SK-N-SH (cell line): ENCODE results near the gene GNPTAB. TPM values are rescaled to one million over a fixed set of nuclear protein-coding genes. Genes with fewer than 3 reads are reported as not detected.

Experiments
- CTCF ChIA-PET: fragments of 300-600, 350-600 bp; formaldehyde crosslinking; extraction: SDS; loops from one replicate; lab custom pipeline; 2021; lab: Yijun Ruan, JAX
- POLR2A ChIA-PET: fragments of 350-600 bp; sonication (Branson Sonifier 250); formaldehyde crosslinking; extraction: SDS; loops from one replicate; lab custom pipeline; 2020; ENCODE audit warnings: antibody characterized with exemption, inconsistent platforms; lab: Yijun Ruan, JAX
- DNase-seq: peaks from one replicate; pipeline ENCODE4 v3.0.0; 2012
- H2AFZ ChIP-seq: fragments of 200-600 bp; sonication (generic); 2 replicates; pipeline ENCODE4 v1.8.1; 2016; ENCODE audit warnings: antibody characterized with exemption, mild to moderate bottlenecking, low read depth
- H3F3A ChIP-seq: fragments of 200-600 bp; sonication (generic); replicated peaks from 2 replicates; pipeline ENCODE3; 2016; ENCODE audit warnings: antibody characterized with exemption, mild to moderate bottlenecking; ENCODE audit not compliant: insufficient read depth
- H3K27ac ChIP-seq, 2 experiments: fragments of 200-500 bp in 1 of 2; fragments of 200-600 bp in 1 of 2; sonication (Bioruptor generic) in 1 of 2; sonication (generic), shearing (Covaris generic) in 1 of 2; 2 replicates each; pipeline versions ENCODE4 v1.5.1 to v1.6.1; 2014 to 2016; ENCODE audit warnings: low read depth in 2 of 2, inconsistent platforms in 1 of 2, low read length in 1 of 2, mild to moderate bottlenecking in 1 of 2, mixed read lengths in 1 of 2
- H3K27me3 ChIP-seq: fragments of 200-600 bp; sonication (generic), shearing (Covaris generic); 2 replicates; pipeline ENCODE4 v1.6.1; 2016; ENCODE audit warnings: mixed run types; ENCODE audit not compliant: insufficient read depth
- H3K36me3 ChIP-seq, 2 experiments: fragments of 200-500 bp in 1 of 2; fragments of 200-600 bp in 1 of 2; sonication (Bioruptor generic) in 1 of 2; sonication (generic) in 1 of 2; replicated peaks in 1 of 2; 2 replicates each; pipeline versions ENCODE3 to v1.5.1; 2014 to 2016; ENCODE audit warnings: low read length in 1 of 2, mild to moderate bottlenecking in 1 of 2; ENCODE audit not compliant: insufficient read depth in 2 of 2, control insufficient read depth in 1 of 2
- H3K4me1 ChIP-seq, 2 experiments: fragments of 200-500 bp in 1 of 2; fragments of 200-600 bp in 1 of 2; sonication (Bioruptor generic) in 1 of 2; sonication (generic), shearing (Covaris generic) in 1 of 2; 2 replicates each; pipeline versions ENCODE4 v1.5.1 to v1.6.1; 2014 to 2016; ENCODE audit warnings: low read depth in 1 of 2, low read length in 1 of 2, mixed run types in 1 of 2; ENCODE audit not compliant: insufficient read depth in 2 of 2, control insufficient read depth in 1 of 2
- H3K4me2 ChIP-seq: fragments of 200-600 bp; sonication (generic), shearing (Covaris generic); 2 replicates; pipeline ENCODE4 v1.6.1; 2017; ENCODE audit warnings: mixed run types
- H3K4me3 ChIP-seq, 2 experiments: fragments of 200-500 bp in 1 of 2; fragments of 200-600 bp in 1 of 2; sonication (Bioruptor generic) in 1 of 2; sonication (generic), shearing (Covaris generic) in 1 of 2; 2 replicates each; pipeline versions ENCODE4 v1.5.1 to v1.8.1; 2014 to 2016; ENCODE audit warnings: low read depth in 2 of 2, inconsistent platforms in 1 of 2, low read length in 1 of 2, mild to moderate bottlenecking in 1 of 2, mixed read lengths in 1 of 2, moderate library complexity in 1 of 2
- H3K79me2 ChIP-seq: fragments of 200-600 bp; sonication (generic); 2 replicates; pipeline ENCODE4 v1.8.1; 2017; ENCODE audit warnings: mild to moderate bottlenecking; ENCODE audit not compliant: insufficient read depth
- H3K9ac ChIP-seq: fragments of 200-600 bp; sonication (generic); 2 replicates; pipeline ENCODE4 v1.6.1; 2017; ENCODE audit warnings: mixed run types
- H3K9me2 ChIP-seq: fragments of 200-600 bp; sonication (generic); 2 replicates; pipeline ENCODE4 v1.6.1; 2017; ENCODE audit warnings: mixed run types
- H3K9me3 ChIP-seq: fragments of 200-600 bp; sonication (generic); 2 replicates; pipeline ENCODE4 v1.6.1; 2017; ENCODE audit warnings: mixed run types, mild to moderate bottlenecking, moderate library complexity
- H4K20me1 ChIP-seq: fragments of 200-600 bp; sonication (generic); 2 replicates; pipeline ENCODE4 v1.6.1; 2017; ENCODE audit warnings: mild to moderate bottlenecking, mixed run types; ENCODE audit not compliant: insufficient read depth
- CHD2 ChIP-seq: fragments of 150-350 bp; IDR thresholded peaks from 2 replicates; pipeline ENCODE4 v1.6.1; 2018; ENCODE audit warnings: low read length; ENCODE audit not compliant: partially characterized antibody
- EP300 ChIP-seq, 2 experiments: IDR thresholded peaks; 2 replicates each; pipeline versions ENCODE4 v1.4.0 to v1.6.1; 2012; ENCODE audit warnings: borderline replicate concordance in 1 of 2, low read depth in 1 of 2, low read length in 1 of 2
- EZH2phosphoT487 ChIP-seq: fragments of 200-600 bp; sonication (generic); IDR thresholded peaks from 2 replicates; pipeline ENCODE4 v1.6.1; 2017; ENCODE audit warnings: low read depth, mixed run types, mild to moderate bottlenecking, antibody characterized with exemption, moderate library complexity, borderline replicate concordance
- FOSL2 ChIP-seq: IDR thresholded peaks from 2 replicates; pipeline ENCODE4 v1.4.0; 2012; ENCODE audit warnings: low read depth, mild to moderate bottlenecking, moderate library complexity, borderline replicate concordance
- FOXJ3 ChIP-seq: sonication (generic); formaldehyde crosslinking; IDR thresholded peaks from 2 replicates; pipeline ENCODE4 v1.5.1; 2020; ENCODE audit warnings: mild to moderate bottlenecking, missing genetic modification reagents
- GATA2 ChIP-seq: sonication (generic); formaldehyde crosslinking; IDR thresholded peaks from 2 replicates; pipeline ENCODE4 v1.5.0; 2020; ENCODE audit warnings: mild to moderate bottlenecking, missing genetic modification reagents
- IRF3 ChIP-seq: fragments of 150-350 bp; IDR thresholded peaks from 2 replicates; pipeline ENCODE4 v1.6.1; 2016; ENCODE audit warnings: mild to moderate bottlenecking, low read depth, low read length
- JUND ChIP-seq: IDR thresholded peaks from 2 replicates; pipeline ENCODE4 v1.4.0; 2012
- MEF2A ChIP-seq: IDR thresholded peaks from 2 replicates; pipeline ENCODE4 v1.4.0; 2012; ENCODE audit warnings: low read depth, borderline replicate concordance
- RAD21 ChIP-seq: IDR thresholded peaks from 2 replicates; pipeline ENCODE4 v1.6.1; 2012; ENCODE audit warnings: mild to moderate bottlenecking, low read length
- RCOR1 ChIP-seq: fragments of 150-350 bp; IDR thresholded peaks from 2 replicates; pipeline ENCODE4 v1.6.1; 2017; ENCODE audit warnings: antibody characterized with exemption, low read length
- REST ChIP-seq: IDR thresholded peaks from 2 replicates; pipeline ENCODE4 v1.6.1; 2012; ENCODE audit warnings: mild to moderate bottlenecking, low read depth, low read length, moderate library complexity
- RFX5 ChIP-seq: IDR thresholded peaks from 2 replicates; pipeline ENCODE4 v1.6.1; 2012; ENCODE audit warnings: mild to moderate bottlenecking, improper control_type of control experiment, low read length
- RXRA ChIP-seq: IDR thresholded peaks from 2 replicates; pipeline ENCODE4 v1.4.0; 2012; ENCODE audit warnings: low read depth, mild to moderate bottlenecking, borderline replicate concordance
- SMC3 ChIP-seq: IDR thresholded peaks from 2 replicates; pipeline ENCODE4 v1.6.1; 2012; ENCODE audit warnings: low read depth, low read length, improper control_type of control experiment
- TCF12 ChIP-seq: IDR thresholded peaks from 2 replicates; pipeline ENCODE4 v1.4.0; 2012
- USF2 ChIP-seq: fragments of 150-350 bp; IDR thresholded peaks from 2 replicates; pipeline ENCODE4 v1.6.1; 2017; ENCODE audit warnings: antibody characterized with exemption, low read length, low read depth, borderline replicate concordance
- YY1 ChIP-seq: IDR thresholded peaks from 2 replicates; pipeline ENCODE4 v1.4.0; 2012; ENCODE audit warnings: low read depth, mild to moderate bottlenecking
- WGBS: methylation state at CpG from one replicate; pipeline ENCODE4 v1.1.6; 2017; ENCODE audit warnings: low lambda C conversion rate; 5-methylcytosine and 5-hydroxymethylcytosine counted together
- polyA plus RNA-seq, 3 experiments: library from polyadenylated mRNA; depleted of rRNA; stranded (reverse); fragments of >200 nt; gene quantifications; 2 replicates each; pipeline ENCODE4 v1.2.3, GENCODE V29; 2012
- TF ChIP-seq, protein P1 (sequence below): IDR thresholded peaks from 2 replicates; pipeline ENCODE4 v1.4.0; 2012; ENCODE audit warnings: low read depth, borderline replicate concordance

GNPTAB gene
- polyA plus RNA-seq, 1 of the 3 experiments (the other 2 are of a cell fraction), result 18.8 TPM

- no peak for DNase-seq
- no peak overlapping the region for H3K4me2 ChIP-seq
- H3K9me3 ChIP-seq, result no peaks in the 10 kb centered on the region
- ChIA-PET CTCF (interaction anchor here (1.9 kb wide), 1 partner anchor 67 kb away, joined by 6 read pairs; no protein-coding TSS in a partner anchor), POLR2A (no interaction called here)
- H3K36me3 ChIP-seq, result no peaks in the 10 kb centered on the region
- H2AFZ ChIP-seq, result no peak overlapping the region
- no peaks in the 10 kb centered on the region for H4K20me1 ChIP-seq
- H3K27ac ChIP-seq, result no peak overlapping the region
- no peaks in the 10 kb centered on the region for H3F3A ChIP-seq
- H3K27me3 ChIP-seq, result no peaks in the 10 kb centered on the region
- TF ChIP-seq RAD21, result no peak
- TF ChIP-seq FOSL2, result no peak
- no peak for TF ChIP-seq FOXJ3
- TF ChIP-seq MEF2A, result no peak
- no peak for TF ChIP-seq CHD2
- no peak for TF ChIP-seq RFX5
- no peak for TF ChIP-seq EP300 (IDR thresholded peaks at IDR 0.05; ENCODE audit: borderline replicate concordance in 1 of 2, low read depth in 1 of 2, low read length in 1 of 2)
- TF ChIP-seq TCF12, result no peak
- no peak for TF ChIP-seq IRF3
- TF ChIP-seq YY1, result no peak
- TF ChIP-seq SMC3, result no peak
- TF ChIP-seq RCOR1, result no peak
- TF ChIP-seq REST, result no peak
- no peak for TF ChIP-seq JUND
- TF ChIP-seq, all 33 proteins: peak for 0
- no peak overlapping the region for H3K4me3 ChIP-seq
- no peaks in the 10 kb centered on the region for H3K9me2 ChIP-seq
- no peaks in the 10 kb centered on the region for H3K4me1 ChIP-seq
- peaks cover 7% of the 10 kb centered on the region; the same call in 1 of the 2 replicates for H3K79me2 ChIP-seq
- WGBS, result 100% methylated on average over 1 of the region's 1 CpG
- H3K9ac ChIP-seq, result no peak overlapping the region
Measured at GRCh38 chr12:101706403-101706802, 124.4 kb downstream of the GNPTAB start.

DNA sequence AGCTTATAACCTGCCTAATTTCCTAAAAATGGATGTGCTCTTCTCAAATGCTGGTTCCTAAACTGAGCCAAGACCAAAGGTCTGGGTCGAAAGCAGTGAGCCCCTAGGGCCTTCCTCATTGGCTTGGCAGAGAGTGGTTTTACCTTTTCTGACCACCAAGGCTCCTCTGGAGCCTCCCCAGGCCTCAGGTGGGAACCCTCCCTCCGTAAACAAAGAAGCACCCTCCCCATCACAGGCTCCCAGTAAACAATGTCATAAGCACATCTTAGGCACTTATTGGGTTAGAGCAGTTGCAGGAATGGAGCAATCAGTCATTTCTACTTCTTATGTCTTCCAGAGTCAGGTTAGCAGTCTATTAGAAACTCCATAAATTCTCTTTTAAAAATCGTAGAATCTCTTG, 127.3 kb downstream of the GNPTAB start:
- CTCF ChIA-PET, result interaction anchor here (1.1 kb wide), 1 partner anchor 33 kb away, joined by 3 read pairs; no protein-coding TSS in a partner anchor
- no peak for TF ChIP-seq EZH2phosphoT487
- TF ChIP-seq, protein P1, sequence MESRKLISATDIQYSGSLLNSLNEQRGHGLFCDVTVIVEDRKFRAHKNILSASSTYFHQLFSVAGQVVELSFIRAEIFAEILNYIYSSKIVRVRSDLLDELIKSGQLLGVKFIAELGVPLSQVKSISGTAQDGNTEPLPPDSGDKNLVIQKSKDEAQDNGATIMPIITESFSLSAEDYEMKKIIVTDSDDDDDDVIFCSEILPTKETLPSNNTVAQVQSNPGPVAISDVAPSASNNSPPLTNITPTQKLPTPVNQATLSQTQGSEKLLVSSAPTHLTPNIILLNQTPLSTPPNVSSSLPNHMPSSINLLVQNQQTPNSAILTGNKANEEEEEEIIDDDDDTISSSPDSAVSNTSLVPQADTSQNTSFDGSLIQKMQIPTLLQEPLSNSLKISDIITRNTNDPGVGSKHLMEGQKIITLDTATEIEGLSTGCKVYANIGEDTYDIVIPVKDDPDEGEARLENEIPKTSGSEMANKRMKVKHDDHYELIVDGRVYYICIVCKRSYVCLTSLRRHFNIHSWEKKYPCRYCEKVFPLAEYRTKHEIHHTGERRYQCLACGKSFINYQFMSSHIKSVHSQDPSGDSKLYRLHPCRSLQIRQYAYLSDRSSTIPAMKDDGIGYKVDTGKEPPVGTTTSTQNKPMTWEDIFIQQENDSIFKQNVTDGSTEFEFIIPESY, result no peak
- no peak for TF ChIP-seq GATA2 (CRISPR knock-in tag)
- TF ChIP-seq USF2, result no peak
- no peak for TF ChIP-seq IRF3
- no peak for TF ChIP-seq EP300 (IDR thresholded peaks at IDR 0.05; ENCODE audit: borderline replicate concordance in 1 of 2, low read depth in 1 of 2, low read length in 1 of 2)
- no peak for TF ChIP-seq RXRA

More for the DNA sequence above, 127.3 kb downstream of the GNPTAB start:
- 91% methylated on average over 3 of the region's 3 CpGs for WGBS
- H3K79me2 ChIP-seq, result peaks cover 23% of the 10 kb centered on the region; the same call in 1 of the 2 replicates
- H3K4me1 ChIP-seq, result peaks cover 0 to 1% of the 10 kb centered on the region in 2 experiments; a peak in 1 of 4 replicates
- no peaks in the 10 kb centered on the region for H3K9me2 ChIP-seq
- H3K36me3 ChIP-seq, result no peaks in the 10 kb centered on the region
- POLR2A ChIA-PET, result no interaction called here
- H3K4me3 ChIP-seq, result no peak overlapping the region
- no peaks in the 10 kb centered on the region for H3F3A ChIP-seq
- H3K27ac ChIP-seq, result no peak overlapping the region
- H3K9me3 ChIP-seq, result no peaks in the 10 kb centered on the region
- H2AFZ ChIP-seq, result no peak overlapping the region
- H4K20me1 ChIP-seq, result no peaks in the 10 kb centered on the region
- no peaks in the 10 kb centered on the region for H3K27me3 ChIP-seq
- no peak overlapping the region for H3K4me2 ChIP-seq
- no peak overlapping the region for H3K9ac ChIP-seq
- DNase-seq, result no peak
